IMR-90 (cell line): ENCODE results near the gene ALK. TPM values are rescaled to one million over a fixed set of nuclear protein-coding genes. Genes with fewer than 3 reads are reported as not detected.

Experiments
- ATAC-seq: fragments of 200-7000 bp; cut with Tn5 transposase; 2 replicates; pipeline ENCODE4 v1.9.1; 2020; ENCODE audit warnings: low read depth, mild to moderate bottlenecking, moderate library complexity
- BruUV-seq: library from RNA; stranded (reverse); fragments of 400-500 nt; replicated peaks from 2 replicates; lab custom pipeline; 2021; lab: Mats Ljungman, UMichigan
- CTCF ChIA-PET: fragments of 300-600 bp; formaldehyde crosslinking; extraction: SDS; loops from one replicate; lab custom pipeline; 2021; ENCODE audit warnings: antibody characterized with exemption; lab: Yijun Ruan, JAX
- POLR2A ChIA-PET: fragments of 300-600 bp; sonication (Branson Sonifier 250); formaldehyde crosslinking; loops from one replicate; lab custom pipeline; 2022; ENCODE audit warnings: antibody characterized with exemption; ENCODE audit not compliant: unreplicated experiment; lab: Charles Lee
- DNase-seq: peaks from one replicate; pipeline ENCODE4 v3.0.0; 2013
- H2AFZ ChIP-seq: replicated peaks from 2 replicates; pipeline ENCODE3; 2013; ENCODE audit warnings: low read length, mild to moderate bottlenecking; ENCODE audit not compliant: poor library complexity
- H2AK5ac ChIP-seq: 2 replicates; pipeline ENCODE4 v1.6.1; 2013; ENCODE audit warnings: low read depth, low read length, inconsistent platforms
- H2AK9ac ChIP-seq: replicated peaks from 2 replicates; pipeline ENCODE3; 2013; ENCODE audit warnings: mild to moderate bottlenecking, low read depth, low read length, moderate library complexity; ENCODE audit not compliant: poor library complexity
- H2BK120ac ChIP-seq: 2 replicates; pipeline ENCODE4 v1.6.1; 2013; ENCODE audit warnings: low read depth, low read length, inconsistent platforms
- H2BK15ac ChIP-seq: 3 replicates; pipeline ENCODE4 v1.6.1; 2013; ENCODE audit warnings: low read depth, low read length, inconsistent platforms
- H2BK20ac ChIP-seq: 2 replicates; pipeline ENCODE4 v1.6.1; 2013; ENCODE audit warnings: low read depth, mild to moderate bottlenecking, inconsistent platforms, low read length, moderate library complexity
- H2BK5ac ChIP-seq: 2 replicates; pipeline ENCODE4 v1.6.1; 2013; ENCODE audit warnings: mild to moderate bottlenecking, low read depth, low read length, inconsistent platforms; ENCODE audit not compliant: poor library complexity, severe bottlenecking
- H3K14ac ChIP-seq: replicated peaks from 2 replicates; pipeline ENCODE4 v1.6.1; 2013; ENCODE audit warnings: low read depth, low read length, inconsistent platforms
- H3K18ac ChIP-seq: 2 replicates; pipeline ENCODE4 v1.6.1; 2013; ENCODE audit warnings: low read depth, low read length, control low read depth
- H3K23ac ChIP-seq: 2 replicates; pipeline ENCODE4 v1.6.1; 2013; ENCODE audit warnings: low read depth, low read length, inconsistent platforms
- H3K27ac ChIP-seq: 2 replicates; pipeline ENCODE4 v1.5.1; 2013; ENCODE audit warnings: mild to moderate bottlenecking, control low read depth, low read length; ENCODE audit not compliant: insufficient read depth
- H3K27me3 ChIP-seq: 2 replicates; pipeline ENCODE4 v1.6.1; 2013; ENCODE audit warnings: low read length; ENCODE audit not compliant: control insufficient read depth, insufficient read depth
- H3K36me3 ChIP-seq: 2 replicates; pipeline ENCODE4 v1.6.1; 2013; ENCODE audit warnings: low read length, mixed read lengths; ENCODE audit not compliant: control insufficient read depth, insufficient read depth
- H3K4ac ChIP-seq: 2 replicates; pipeline ENCODE4 v1.6.1; 2013; ENCODE audit warnings: low read depth, low read length, inconsistent platforms
- H3K4me1 ChIP-seq: 2 replicates; pipeline ENCODE4 v1.6.1; 2013; ENCODE audit warnings: low read length, mixed read lengths; ENCODE audit not compliant: control insufficient read depth, insufficient read depth
- H3K4me2 ChIP-seq: 2 replicates; pipeline ENCODE4 v1.6.1; 2013; ENCODE audit warnings: low read depth, mild to moderate bottlenecking, control low read depth, low read length, moderate library complexity
- H3K4me3 ChIP-seq: 2 replicates; pipeline ENCODE4 v1.5.1; 2013; ENCODE audit warnings: low read depth, mild to moderate bottlenecking, control low read depth, low read length, moderate library complexity; ENCODE audit not compliant: insufficient read depth
- H3K56ac ChIP-seq: 2 replicates; pipeline ENCODE4 v1.6.1; 2013; ENCODE audit warnings: low read length, inconsistent platforms; ENCODE audit not compliant: insufficient read depth; ENCODE audit errors: extremely low read depth
- H3K79me1 ChIP-seq, 2 experiments: 2 replicates each; pipeline ENCODE4 v1.6.1; 2013; ENCODE audit warnings: low read length in 2 of 2, inconsistent platforms in 1 of 2, low read depth in 1 of 2
- H3K9ac ChIP-seq: 2 replicates; pipeline ENCODE4 v1.6.1; 2013; ENCODE audit warnings: low read depth, low read length, control low read depth
- H3K9me1 ChIP-seq: 2 replicates; pipeline ENCODE4 v1.6.1; 2013; ENCODE audit warnings: low read length, inconsistent platforms; ENCODE audit not compliant: insufficient read depth
- H3K9me3 ChIP-seq: 2 replicates; pipeline ENCODE4 v1.6.1; 2013; ENCODE audit warnings: low read length; ENCODE audit not compliant: control insufficient read depth, insufficient read depth
- H4K20me1 ChIP-seq: 2 replicates; pipeline ENCODE4 v1.6.1; 2013; ENCODE audit warnings: low read length, inconsistent platforms; ENCODE audit not compliant: insufficient read depth
- H4K5ac ChIP-seq: 2 replicates; pipeline ENCODE4 v1.6.1; 2013; ENCODE audit warnings: mild to moderate bottlenecking, low read depth, low read length, control low read depth
- H4K8ac ChIP-seq, 2 experiments: 2 replicates each; pipeline ENCODE4 v1.6.1; 2013; ENCODE audit warnings: low read depth in 2 of 2, low read length in 2 of 2, control low read depth in 1 of 2, inconsistent platforms in 1 of 2
- H4K91ac ChIP-seq: 2 replicates; pipeline ENCODE4 v1.6.1; 2013; ENCODE audit warnings: low read depth, low read length, inconsistent platforms; ENCODE audit not compliant: insufficient read depth
- BHLHE40 ChIP-seq: fragments of 150-350 bp; IDR thresholded peaks from 2 replicates; pipeline ENCODE4 v1.6.1; 2016; ENCODE audit warnings: mild to moderate bottlenecking, low read depth, low read length
- CEBPB ChIP-seq: IDR thresholded peaks from 2 replicates; pipeline ENCODE4 v1.6.1; 2012; ENCODE audit warnings: low read depth, low read length, improper control_type of control experiment
- CHD1 ChIP-seq: IDR thresholded peaks from 2 replicates; pipeline ENCODE4 v1.6.1; 2012; ENCODE audit warnings: low read depth, low read length, improper control_type of control experiment
- MAFK ChIP-seq: IDR thresholded peaks from 2 replicates; pipeline ENCODE4 v1.6.1; 2012; ENCODE audit warnings: low read depth, low read length, improper control_type of control experiment
- MAZ ChIP-seq: IDR thresholded peaks from 2 replicates; pipeline ENCODE4 v1.6.1; 2012; ENCODE audit warnings: low read depth, mild to moderate bottlenecking, low read length, improper control_type of control experiment, moderate library complexity, borderline replicate concordance
- NFE2L2 ChIP-seq: fragments of 150-350 bp; IDR thresholded peaks from 2 replicates; pipeline ENCODE4 v1.6.1; 2016; ENCODE audit warnings: low read depth, mild to moderate bottlenecking, low read length
- POLR2A ChIP-seq: IDR thresholded peaks from 2 replicates; pipeline ENCODE4 v1.6.1; 2012; ENCODE audit warnings: mild to moderate bottlenecking, low read depth, low read length
- RAD21 ChIP-seq: IDR thresholded peaks from 2 replicates; pipeline ENCODE4 v1.6.1; 2012; ENCODE audit warnings: low read length, improper control_type of control experiment
- RCOR1 ChIP-seq: IDR thresholded peaks from 2 replicates; pipeline ENCODE4 v1.6.1; 2012; ENCODE audit warnings: mild to moderate bottlenecking, low read length, improper control_type of control experiment; ENCODE audit not compliant: insufficient replicate concordance
- RFX5 ChIP-seq: IDR thresholded peaks from 2 replicates; pipeline ENCODE4 v1.8.0; 2012; ENCODE audit warnings: low read depth, mild to moderate bottlenecking, low read length, moderate library complexity
- SMC3 ChIP-seq: fragments of 150-350 bp; IDR thresholded peaks from 2 replicates; pipeline ENCODE4 v1.6.1; 2016; ENCODE audit warnings: low read depth, mild to moderate bottlenecking, antibody characterized with exemption, low read length, moderate library complexity
- WGBS, 2 experiments: methylation state at CpG; one replicate each; pipeline versions ENCODE4 v1.1.5 to v1.1.7; 2013; ENCODE audit warnings: missing lambda C conversion rate in 2 of 2; ENCODE audit not compliant: insufficient read length in 1 of 2; ENCODE audit errors: extremely low coverage in 2 of 2; 5-methylcytosine and 5-hydroxymethylcytosine counted together
- dilution Hi-C: fragments of 300-500 bp; cut with HindIII; formaldehyde crosslinking; loops from one replicate; pipeline ENCODE4 v1.14.3; 2018; ENCODE audit warnings: low sequenced_read_pairs; ENCODE audit not compliant: unreplicated experiment
- in situ Hi-C: fragments of 300-500 bp; cut with MboI; formaldehyde crosslinking; loops from 3 replicates; pipeline ENCODE4 v1.14.3; 2019; ENCODE audit warnings: low sequenced_read_pairs, inconsistent platforms, mixed read lengths
- intact Hi-C: fragments of 100-400 bp; cut with micrococcal nuclease; formaldehyde crosslinking; loops from 2 replicates; pipeline ENCODE4 v1.10.0; 2022
- polyA plus RNA-seq, 3 experiments: library from polyadenylated mRNA; depleted of rRNA; stranded (reverse); fragments of >200 nt; gene quantifications; 2 replicates each; pipeline ENCODE4 v1.2.3, GENCODE V29; 2012; ENCODE audit warnings: low replicate concordance in 1 of 3
- total RNA-seq: library from RNA; depleted of rRNA; stranded (reverse); fragments of >200 nt; gene quantifications from 2 replicates; pipeline ENCODE4 v1.2.3, GENCODE V29; 2012
- TF ChIP-seq, protein P1 (sequence below): fragments of 150-350 bp; IDR thresholded peaks from 2 replicates; pipeline ENCODE4 v1.6.1; 2017; ENCODE audit warnings: mild to moderate bottlenecking, antibody characterized with exemption, low read length, low read depth

The ALK gene
- total and polyA plus RNA-seq, 2 of the 4 experiments (the other 2 are of a cell fraction), result not detected

DNA sequence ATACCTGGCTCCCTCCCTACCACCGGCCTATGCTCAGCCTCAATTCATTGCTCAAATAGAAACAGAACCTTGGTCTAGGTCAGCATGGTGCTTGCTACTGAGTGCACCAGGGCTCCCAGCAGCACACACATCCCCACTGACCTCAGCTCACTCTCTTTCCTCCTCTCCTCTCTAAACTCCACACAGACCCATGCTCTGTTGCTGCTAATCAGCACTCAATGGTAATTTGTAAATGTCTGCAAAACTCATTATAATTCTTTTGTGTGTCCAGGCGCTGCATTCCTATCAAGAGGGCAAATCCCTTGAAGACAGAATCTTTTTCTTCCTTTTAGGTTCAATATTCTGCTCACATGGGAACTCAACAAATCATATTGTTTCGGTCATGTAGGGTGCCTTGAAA is 424.0 kb downstream of the ALK start:
- H2BK20ac ChIP-seq, result no peak overlapping the region
- H4K8ac ChIP-seq, result no peak overlapping the region
- no peaks in the 10 kb centered on the region for H4K20me1 ChIP-seq
- H2AFZ ChIP-seq, result no peak overlapping the region
- H3K4me2 ChIP-seq, result no peak overlapping the region
- DNase-seq, result no peak
- H3K9me1 ChIP-seq, result no peaks in the 10 kb centered on the region
- no peak overlapping the region for H4K5ac ChIP-seq
- no peak overlapping the region for H3K4ac ChIP-seq
- no peak overlapping the region for H3K18ac ChIP-seq
- H2BK120ac ChIP-seq, result no peak overlapping the region
- H2BK5ac ChIP-seq, result no peak overlapping the region
- ChIA-PET POLR2A (no interaction called here), CTCF (no interaction called here)
- intact Hi-C loops (no loop called here), in situ Hi-C loops (no loop called here), dilution Hi-C loops (no loop called here)
- 0 out of 2 replicates have a peak, but pooled peaks cover 2% of the 10 kb centered on the region for H3K27me3 ChIP-seq
- no peak overlapping the region for H2AK9ac ChIP-seq
- 71% methylated on average over 1 of the region's 3 CpGs; no CpG with 5 or more reads in 1 of the 2 experiments for WGBS, 2 experiments
- no peak for TF ChIP-seq SMC3
- no peak for TF ChIP-seq POLR2A
- TF ChIP-seq NFE2L2, result no peak
- no peak for TF ChIP-seq RCOR1
- TF ChIP-seq CHD1, result no peak
- no peak for TF ChIP-seq RFX5
- no peak for TF ChIP-seq CEBPB
- no peak for TF ChIP-seq RAD21
- TF ChIP-seq MAZ, result no peak
- TF ChIP-seq BHLHE40, result no peak
- TF ChIP-seq, protein P1, sequence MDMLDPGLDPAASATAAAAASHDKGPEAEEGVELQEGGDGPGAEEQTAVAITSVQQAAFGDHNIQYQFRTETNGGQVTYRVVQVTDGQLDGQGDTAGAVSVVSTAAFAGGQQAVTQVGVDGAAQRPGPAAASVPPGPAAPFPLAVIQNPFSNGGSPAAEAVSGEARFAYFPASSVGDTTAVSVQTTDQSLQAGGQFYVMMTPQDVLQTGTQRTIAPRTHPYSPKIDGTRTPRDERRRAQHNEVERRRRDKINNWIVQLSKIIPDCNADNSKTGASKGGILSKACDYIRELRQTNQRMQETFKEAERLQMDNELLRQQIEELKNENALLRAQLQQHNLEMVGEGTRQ, result no peak
- TF ChIP-seq MAFK, result no peak
- no TSS peak for BruUV-seq
- H2AK5ac ChIP-seq, result no peak overlapping the region
- no peak overlapping the region for H4K91ac ChIP-seq
- no peaks in the 10 kb centered on the region for H3K79me1 ChIP-seq
- no peak overlapping the region for H3K4me3 ChIP-seq
- H3K56ac ChIP-seq, result no peak overlapping the region
- no peak overlapping the region for H3K9ac ChIP-seq
- no peaks in the 10 kb centered on the region for H3K36me3 ChIP-seq
- no peak overlapping the region for H3K27ac ChIP-seq
- no peak overlapping the region for H2BK15ac ChIP-seq
- H3K23ac ChIP-seq, result no peak overlapping the region
- no peaks in the 10 kb centered on the region for H3K4me1 ChIP-seq
- H3K9me3 ChIP-seq, result no peaks in the 10 kb centered on the region
- no peak for ATAC-seq
- H3K14ac ChIP-seq, result no peak overlapping the region
